ENCODE results near the gene OTUB2.

Gene OTUB2

GRCh38 chr14:94009767-94010166 is 16.4 kb upstream of the OTUB2 start:
- TF ChIP-seq CTCF (IDR thresholded peaks at IDR 0.05; ENCODE audit: low read length) (no peak), EZH2 (IDR thresholded peaks at IDR 0.05; ENCODE audit: borderline replicate concordance, low read length) (no peak)
- H3K9ac ChIP-seq (ENCODE audit: low read length) = no peak overlapping the region
- no peak overlapping the region for H3K4me2 ChIP-seq (ENCODE audit: low read length)
- peaks cover 5% of the 10 kb centered on the region for H3K27me3 ChIP-seq (ENCODE audit: insufficient read depth, low read length)
- no peak overlapping the region for H3K4me3 ChIP-seq (ENCODE audit: low read depth, low read length, poor library complexity, severe bottlenecking)
- no peaks in the 10 kb centered on the region for H3K9me2 ChIP-seq (ENCODE audit: low read depth, low read length)
- H4K20me1 ChIP-seq (ENCODE audit: insufficient read depth, low read length) = no peaks in the 10 kb centered on the region
- no peaks in the 10 kb centered on the region for H3K9me3 ChIP-seq (ENCODE audit: low read length)
- no peaks in the 10 kb centered on the region for H3K36me3 ChIP-seq (ENCODE audit: insufficient read depth, low read length)
- H3F3A ChIP-seq (ENCODE audit: insufficient read depth, low read length) = no peaks in the 10 kb centered on the region
- peaks cover 3% of the 10 kb centered on the region for H3K4me1 ChIP-seq (ENCODE audit: insufficient read depth, low read length, severe bottlenecking)
- H2AFZ ChIP-seq (ENCODE audit: low read length) = no peak overlapping the region
- no peaks in the 10 kb centered on the region for H3K79me2 ChIP-seq (ENCODE audit: insufficient read depth, low read length)
- no peak overlapping the region for H3K27ac ChIP-seq (ENCODE audit: low read depth, low read length, poor library complexity, severe bottlenecking)

GRCh38 chr14:94010625-94011024 is 15.5 kb upstream of the OTUB2 start:
- Histone ChIP-seq H3K4me3 (ENCODE audit: low read depth, low read length, poor library complexity, severe bottlenecking) (no peak overlapping the region), H3K9me2 (ENCODE audit: low read depth, low read length) (no peaks in the 10 kb centered on the region), H2AFZ (ENCODE audit: low read length) (no peak overlapping the region), H3K9me3 (ENCODE audit: low read length) (no peaks in the 10 kb centered on the region), H3K79me2 (ENCODE audit: insufficient read depth, low read length) (no peaks in the 10 kb centered on the region), H3K27ac (ENCODE audit: low read depth, low read length, poor library complexity, severe bottlenecking) (no peak overlapping the region), H4K20me1 (ENCODE audit: insufficient read depth, low read length) (no peaks in the 10 kb centered on the region), H3K4me2 (ENCODE audit: low read length) (no peak overlapping the region), H3K36me3 (ENCODE audit: insufficient read depth, low read length) (no peaks in the 10 kb centered on the region), H3K9ac (ENCODE audit: low read length) (no peak overlapping the region), H3K4me1 (ENCODE audit: insufficient read depth, low read length, severe bottlenecking) (no peaks in the 10 kb centered on the region), H3F3A (ENCODE audit: insufficient read depth, low read length) (no peaks in the 10 kb centered on the region), H3K27me3 (ENCODE audit: insufficient read depth, low read length) (peaks cover 8% of the 10 kb centered on the region)
- TF ChIP-seq CTCF (IDR thresholded peaks at IDR 0.05; ENCODE audit: low read length) (no peak), EZH2 (IDR thresholded peaks at IDR 0.05; ENCODE audit: borderline replicate concordance, low read length) (no peak)

GRCh38 chr14:94011795-94012194 is 14.3 kb upstream of the OTUB2 start:
- Histone ChIP-seq H3K79me2 (ENCODE audit: insufficient read depth, low read length) (no peaks in the 10 kb centered on the region), H2AFZ (ENCODE audit: low read length) (no peak overlapping the region), H4K20me1 (ENCODE audit: insufficient read depth, low read length) (no peaks in the 10 kb centered on the region), H3F3A (ENCODE audit: insufficient read depth, low read length) (no peaks in the 10 kb centered on the region), H3K4me2 (ENCODE audit: low read length) (no peak overlapping the region), H3K36me3 (ENCODE audit: insufficient read depth, low read length) (no peaks in the 10 kb centered on the region), H3K4me3 (ENCODE audit: low read depth, low read length, poor library complexity, severe bottlenecking) (no peak overlapping the region), H3K27me3 (ENCODE audit: insufficient read depth, low read length) (peaks cover 11% of the 10 kb centered on the region), H3K9me2 (ENCODE audit: low read depth, low read length) (no peaks in the 10 kb centered on the region), H3K27ac (ENCODE audit: low read depth, low read length, poor library complexity, severe bottlenecking) (no peak overlapping the region), H3K9me3 (ENCODE audit: low read length) (no peaks in the 10 kb centered on the region), H3K9ac (ENCODE audit: low read length) (no peak overlapping the region), H3K4me1 (ENCODE audit: insufficient read depth, low read length, severe bottlenecking) (no peaks in the 10 kb centered on the region)
- no peak for TF ChIP-seq CTCF (IDR thresholded peaks at IDR 0.05; ENCODE audit: low read length)
- no peak for TF ChIP-seq EZH2 (IDR thresholded peaks at IDR 0.05; ENCODE audit: borderline replicate concordance, low read length)
